Neuronal stem cell (in vitro differentiated cells): ENCODE results near the gene PPP1R13L.

Experiments
- DNase-seq: peaks from one replicate; pipeline ENCODE4 v3.0.0-alpha.2; 2013; ENCODE audit warnings: low spot score
- H2AFZ ChIP-seq: one replicate; pipeline ENCODE4 v1.6.1; 2013; ENCODE audit warnings: mild to moderate bottlenecking, low read length, inconsistent platforms
- H2AK5ac ChIP-seq: 2 replicates; pipeline ENCODE4 v1.6.1; 2013; ENCODE audit warnings: low read depth, mild to moderate bottlenecking, inconsistent platforms, low read length, moderate library complexity, mixed read lengths
- H2BK120ac ChIP-seq: 2 replicates; pipeline ENCODE4 v1.6.1; 2013; ENCODE audit warnings: low read depth, mild to moderate bottlenecking, inconsistent platforms, low read length, moderate library complexity, mixed read lengths
- H2BK12ac ChIP-seq: one replicate; pipeline ENCODE4 v1.6.1; 2013; ENCODE audit warnings: low read length, inconsistent platforms
- H2BK15ac ChIP-seq: 2 replicates; pipeline ENCODE4 v1.6.1; 2013; ENCODE audit warnings: mild to moderate bottlenecking, low read length, inconsistent platforms, mixed read lengths
- H2BK5ac ChIP-seq: one replicate; pipeline ENCODE4 v1.6.1; 2013; ENCODE audit warnings: inconsistent platforms, mild to moderate bottlenecking, low read length, moderate library complexity
- H3K14ac ChIP-seq: one replicate; pipeline ENCODE4 v1.6.1; 2013; ENCODE audit warnings: low read length, inconsistent platforms
- H3K18ac ChIP-seq: 2 replicates; pipeline ENCODE4 v1.6.1; 2013; ENCODE audit warnings: low read length, inconsistent platforms
- H3K23ac ChIP-seq: 2 replicates; pipeline ENCODE4 v1.6.1; 2013; ENCODE audit warnings: low read depth, mild to moderate bottlenecking, mixed read lengths, low read length, inconsistent platforms; ENCODE audit not compliant: poor library complexity
- H3K27ac ChIP-seq: replicated peaks from 3 replicates; pipeline ENCODE4 v1.5.1; 2013; ENCODE audit warnings: low read length, inconsistent platforms
- H3K27me3 ChIP-seq, 3 experiments: 2 replicates each; pipeline ENCODE4 v1.6.1; 2013; ENCODE audit warnings: low read length in 3 of 3, mild to moderate bottlenecking in 2 of 3, inconsistent platforms in 1 of 3, low read depth in 1 of 3, mixed read lengths in 1 of 3, moderate library complexity in 1 of 3; ENCODE audit not compliant: control insufficient read depth in 3 of 3, insufficient read depth in 3 of 3
- H3K36me3 ChIP-seq, 2 donors: replicated peaks in 1 of 2; 2 replicates each; pipeline ENCODE4 v1.6.1; 2013; ENCODE audit warnings: low read length in 2 of 2; ENCODE audit not compliant: control insufficient read depth in 2 of 2, insufficient read depth in 2 of 2
- H3K4ac ChIP-seq: 2 replicates; pipeline ENCODE4 v1.6.1; 2013; ENCODE audit warnings: inconsistent platforms, mild to moderate bottlenecking, low read length, moderate library complexity
- H3K4me1 ChIP-seq, 2 donors: 1 replicate in 1 of 2; 2 replicates in 1 of 2; pipeline ENCODE4 v1.6.1; 2013; ENCODE audit warnings: low read length in 2 of 2, low read depth in 1 of 2; ENCODE audit not compliant: control insufficient read depth in 2 of 2, insufficient read depth in 1 of 2
- H3K4me2 ChIP-seq: one replicate; pipeline ENCODE4 v1.6.1; 2013; ENCODE audit warnings: mild to moderate bottlenecking, low read length, inconsistent platforms; ENCODE audit not compliant: insufficient read depth, poor library complexity, severe bottlenecking
- H3K4me3 ChIP-seq, 2 donors: 2 replicates each; pipeline ENCODE4 v1.5.1; 2013; ENCODE audit warnings: low read length in 2 of 2, mild to moderate bottlenecking in 2 of 2, inconsistent platforms in 1 of 2, moderate library complexity in 1 of 2
- H3K79me1 ChIP-seq: one replicate; pipeline ENCODE4 v1.6.1; 2013; ENCODE audit warnings: low read depth, mild to moderate bottlenecking, inconsistent platforms, low read length, moderate library complexity
- H3K9ac ChIP-seq: one replicate; pipeline ENCODE4 v1.6.1; 2013; ENCODE audit warnings: mild to moderate bottlenecking, low read depth, low read length, inconsistent platforms; ENCODE audit not compliant: poor library complexity
- H3K9me3 ChIP-seq, 2 donors: replicated peaks in 1 of 2; 2 replicates each; pipeline versions ENCODE3 to v1.6.1; 2013; ENCODE audit warnings: low read length in 2 of 2, mild to moderate bottlenecking in 2 of 2, inconsistent platforms in 1 of 2, low read depth in 1 of 2, mixed read lengths in 1 of 2, moderate library complexity in 1 of 2; ENCODE audit not compliant: control insufficient read depth in 2 of 2, insufficient read depth in 1 of 2
- H4K8ac ChIP-seq: one replicate; pipeline ENCODE4 v1.6.1; 2013; ENCODE audit warnings: low read depth, mild to moderate bottlenecking, inconsistent platforms, low read length, moderate library complexity
- H4K91ac ChIP-seq: one replicate; pipeline ENCODE4 v1.6.1; 2013; ENCODE audit warnings: low read length, low read depth, mild to moderate bottlenecking, inconsistent platforms; ENCODE audit not compliant: poor library complexity
- WGBS, 2 donors: extraction: QIAGEN DNeasy Blood & Tissue Kit; methylation state at CpG; one replicate each; pipeline ENCODE4 v1.1.7; 2013; ENCODE audit warnings: missing lambda C conversion rate in 2 of 2, mixed read lengths in 1 of 2; ENCODE audit not compliant: insufficient read length in 2 of 2, insufficient replicate concordance in 1 of 2; ENCODE audit errors: extremely low coverage in 2 of 2; 5-methylcytosine and 5-hydroxymethylcytosine counted together

The PPP1R13L gene

DNA sequence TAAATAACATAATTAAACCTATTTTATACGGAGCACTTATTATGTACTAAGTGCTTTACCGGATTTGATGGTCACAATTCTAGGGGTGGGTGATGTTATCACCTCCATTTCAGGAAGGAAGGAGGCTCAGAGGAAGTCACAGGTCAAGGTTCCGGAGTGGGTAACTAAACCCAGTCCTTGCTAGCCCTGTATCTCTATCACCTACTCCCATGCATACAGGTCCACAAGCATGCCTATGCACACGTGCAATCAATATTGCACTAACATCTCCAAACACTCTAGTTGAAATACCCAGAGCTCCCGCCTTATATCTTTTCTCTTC, 45.1 kb upstream of the PPP1R13L start:
- H3K4me2 ChIP-seq = peak overlapping the region; percentile 45
- no peaks in the 10 kb centered on the region for H3K79me1 ChIP-seq
- no peak overlapping the region for H2BK15ac ChIP-seq
- H3K4me3 ChIP-seq = peak overlapping the region; percentile 50 to 78
- H3K4ac ChIP-seq = no peak overlapping the region
- H2AK5ac ChIP-seq = no peak overlapping the region
- H2BK5ac ChIP-seq = no peak overlapping the region
- H2AFZ ChIP-seq = peak overlapping the region; percentile 47
- H3K9me3 ChIP-seq = peaks cover 0 to 7% of the 10 kb centered on the region in 2 donors
- H3K18ac ChIP-seq = no peak overlapping the region
- no peak overlapping the region for H2BK12ac ChIP-seq
- H4K91ac ChIP-seq = no peak overlapping the region
- no peak overlapping the region for H3K23ac ChIP-seq
- H3K14ac ChIP-seq = no peak overlapping the region
- no peak overlapping the region for H4K8ac ChIP-seq
- H3K27me3 ChIP-seq = peaks cover 0 to 7% (median 0%) of the 10 kb centered on the region in 3 experiments
- peaks cover 3 to 17% of the 10 kb centered on the region in 2 donors for H3K4me1 ChIP-seq
- no peak overlapping the region for H2BK120ac ChIP-seq
- H3K9ac ChIP-seq = no peak overlapping the region
- no peak overlapping the region for H3K27ac ChIP-seq
- no peaks in the 10 kb centered on the region for H3K36me3 ChIP-seq
- no peak for DNase-seq
- no CpG with 5 or more reads among the region's 5 CpGs for WGBS, 2 donors

DNA sequence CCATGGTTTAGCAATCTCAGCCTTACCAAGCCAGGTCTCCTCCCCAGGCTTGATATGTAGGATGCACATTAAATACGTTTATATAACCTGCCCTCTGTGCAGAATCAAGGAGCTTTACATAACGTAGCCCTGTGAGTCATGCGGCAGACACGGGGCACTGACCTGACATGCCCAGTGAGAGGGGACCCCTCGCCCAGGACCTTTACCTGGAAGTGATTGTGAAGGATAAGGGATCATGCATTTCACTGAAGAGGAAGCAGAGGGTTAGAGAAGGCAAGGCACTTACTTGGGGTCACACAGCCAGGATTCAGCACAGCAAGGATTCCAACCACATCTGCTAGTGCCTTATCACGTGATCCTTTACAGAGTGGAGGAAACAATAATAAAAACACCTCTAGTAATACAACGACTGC, 44.0 kb upstream of the PPP1R13L start:
- H3K4ac ChIP-seq = no peak overlapping the region
- DNase-seq = no peak
- H3K36me3 ChIP-seq = no peaks in the 10 kb centered on the region
- H3K4me1 ChIP-seq = peaks cover 8 to 22% of the 10 kb centered on the region in 2 donors
- no peak overlapping the region for H4K8ac ChIP-seq
- no peak overlapping the region for H3K14ac ChIP-seq
- no peak overlapping the region for H2BK12ac ChIP-seq
- H4K91ac ChIP-seq = no peak overlapping the region
- no peak overlapping the region for H2BK15ac ChIP-seq
- no peak overlapping the region for H2BK5ac ChIP-seq
- H3K79me1 ChIP-seq = no peaks in the 10 kb centered on the region
- peaks cover 0 to 7% of the 10 kb centered on the region in 2 donors for H3K9me3 ChIP-seq
- H3K18ac ChIP-seq = no peak overlapping the region
- no peak overlapping the region for H2BK120ac ChIP-seq
- no peak overlapping the region for H2AFZ ChIP-seq
- no peak overlapping the region for H3K27ac ChIP-seq
- no peak overlapping the region for H3K23ac ChIP-seq
- whole genome bisulfite sequencing, 2 donors = no CpG with 5 or more reads among the region's 7 CpGs
- no peak overlapping the region for H3K4me2 ChIP-seq
- no peak overlapping the region for H3K4me3 ChIP-seq
- H3K27me3 ChIP-seq = peaks cover 0 to 7% (median 0%) of the 10 kb centered on the region in 3 experiments
- no peak overlapping the region for H2AK5ac ChIP-seq
- H3K9ac ChIP-seq = no peak overlapping the region

DNA sequence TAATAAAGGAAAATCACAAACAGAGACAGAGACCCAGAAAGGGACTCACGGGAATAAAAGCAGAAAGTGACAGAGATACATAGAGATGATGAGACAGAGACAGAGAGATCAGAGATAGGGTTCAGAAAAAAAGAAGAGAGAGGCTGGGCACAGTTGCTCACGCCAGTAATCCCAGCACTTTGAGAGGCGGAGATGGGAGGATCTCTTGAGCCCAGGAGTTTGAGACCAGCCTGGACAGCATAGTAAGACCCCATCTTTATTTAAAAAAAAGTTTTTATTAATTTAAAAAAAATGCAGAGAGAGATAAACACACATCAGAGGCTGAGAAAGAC, 43.5 kb upstream of the PPP1R13L start:
- Histone ChIP-seq H3K14ac (no peak overlapping the region), H4K91ac (no peak overlapping the region), H3K9ac (no peak overlapping the region), H3K79me1 (no peaks in the 10 kb centered on the region), H3K27me3 (peaks cover 0 to 7% (median 0%) of the 10 kb centered on the region in 3 experiments), H2BK120ac (no peak overlapping the region), H3K27ac (no peak overlapping the region), H3K36me3 (no peaks in the 10 kb centered on the region), H2AK5ac (no peak overlapping the region), H2BK15ac (no peak overlapping the region), H4K8ac (no peak overlapping the region), H2BK5ac (no peak overlapping the region), H3K4me2 (no peak overlapping the region), H3K4me1 (peaks cover 8 to 26% of the 10 kb centered on the region in 2 donors), H3K4me3 (no peak overlapping the region), H3K18ac (no peak overlapping the region), H3K4ac (no peak overlapping the region), H3K9me3 (peaks cover 0 to 7% of the 10 kb centered on the region in 2 donors), H2BK12ac (no peak overlapping the region), H2AFZ (no peak overlapping the region), H3K23ac (no peak overlapping the region)
- no CpG with 5 or more reads among the region's 3 CpGs for whole genome bisulfite sequencing, 2 donors
- no peak for DNase-seq

DNA sequence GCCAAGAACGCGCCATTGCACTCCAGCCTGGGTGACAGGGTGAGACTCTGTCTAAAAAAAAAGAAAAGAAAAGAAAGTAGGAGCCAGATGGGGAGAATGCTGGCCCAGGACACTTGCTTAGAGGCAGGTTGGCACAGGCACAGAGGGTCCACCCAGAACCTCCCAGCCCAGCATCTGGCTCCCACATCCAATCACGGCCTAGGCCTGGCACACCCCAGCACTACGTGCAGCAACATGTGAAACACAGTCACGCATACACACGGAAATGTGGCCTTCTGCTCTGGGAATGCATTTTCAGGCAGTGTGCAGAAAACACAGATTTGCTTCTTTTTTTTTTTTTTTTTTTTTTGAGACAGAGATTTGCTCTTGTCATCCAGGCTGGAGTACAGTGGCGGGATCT, 42.1 kb upstream of the PPP1R13L start:
- Histone ChIP-seq H3K36me3 (no peaks in the 10 kb centered on the region), H3K27me3 (peaks cover 0 to 7% (median 0%) of the 10 kb centered on the region in 3 experiments), H3K14ac (no peak overlapping the region), H3K79me1 (no peaks in the 10 kb centered on the region), H3K9ac (no peak overlapping the region), H3K23ac (no peak overlapping the region), H2BK120ac (no peak overlapping the region), H2BK15ac (no peak overlapping the region), H3K4ac (no peak overlapping the region), H3K9me3 (peaks cover 0 to 7% of the 10 kb centered on the region in 2 donors), H3K4me1 (peaks cover 13 to 31% of the 10 kb centered on the region in 2 donors), H3K27ac (no peak overlapping the region), H2BK5ac (no peak overlapping the region), H2AFZ (no peak overlapping the region), H3K4me3 (no peak overlapping the region), H2AK5ac (no peak overlapping the region), H4K8ac (no peak overlapping the region), H2BK12ac (no peak overlapping the region), H3K18ac (peak overlapping the region; percentile 31), H3K4me2 (no peak overlapping the region), H4K91ac (no peak overlapping the region)
- DNase-seq = no peak
- no CpG with 5 or more reads among the region's 7 CpGs for WGBS, 2 donors
